DOHH2 (cell line): ENCODE results near the gene ATG4B.

Experiments
- H3F3A ChIP-seq: fragments of 200-600 bp; sonication (generic), shearing (Covaris generic); 2 replicates; pipeline ENCODE4 v1.6.0; 2016; ENCODE audit warnings: antibody characterized with exemption, mild to moderate bottlenecking; ENCODE audit not compliant: control insufficient read depth, insufficient read depth
- H3K27ac ChIP-seq: fragments of 200-600 bp; sonication (generic); 2 replicates; pipeline ENCODE4 v1.5.1; 2014; ENCODE audit warnings: low read depth, mild to moderate bottlenecking, low read length, moderate library complexity
- H3K27me3 ChIP-seq: fragments of 200-600 bp; sonication (generic); 2 replicates; pipeline ENCODE4 v1.6.1; 2014; ENCODE audit warnings: mild to moderate bottlenecking, low read length, mixed read lengths; ENCODE audit not compliant: control insufficient read depth
- H3K36me3 ChIP-seq: fragments of 200-600 bp; sonication (generic); 2 replicates; pipeline ENCODE4 v1.6.1; 2014; ENCODE audit warnings: mild to moderate bottlenecking, low read length, moderate library complexity, mixed read lengths; ENCODE audit not compliant: control insufficient read depth
- H3K4me1 ChIP-seq: fragments of 200-600 bp; sonication (generic); 2 replicates; pipeline ENCODE4 v1.6.1; 2014; ENCODE audit warnings: mild to moderate bottlenecking, low read length, mixed read lengths; ENCODE audit not compliant: control insufficient read depth
- H3K4me2 ChIP-seq: fragments of 200-600 bp; sonication (generic); 2 replicates; pipeline ENCODE4 v1.6.0; 2014; ENCODE audit warnings: mild to moderate bottlenecking, low read length, moderate library complexity
- H3K4me3 ChIP-seq: fragments of 200-600 bp; sonication (generic); 2 replicates; pipeline ENCODE4 v1.5.1; 2014; ENCODE audit warnings: mild to moderate bottlenecking, low read length, mixed read lengths
- H3K79me2 ChIP-seq: fragments of 200-600 bp; sonication (generic); 2 replicates; pipeline ENCODE4 v1.6.1; 2014; ENCODE audit warnings: mild to moderate bottlenecking, low read length, mixed read lengths; ENCODE audit not compliant: control insufficient read depth
- H3K9me2 ChIP-seq: fragments of 200-600 bp; sonication (generic); replicated peaks from 2 replicates; pipeline ENCODE4 v1.6.1; 2014; ENCODE audit warnings: mild to moderate bottlenecking, low read length, mixed read lengths; ENCODE audit not compliant: control insufficient read depth
- H3K9me3 ChIP-seq: fragments of 200-600 bp; sonication (generic); 2 replicates; pipeline ENCODE4 v1.6.1; 2014; ENCODE audit warnings: antibody characterized with exemption, low read length, mixed read lengths; ENCODE audit not compliant: control insufficient read depth, insufficient read depth
- H4K20me1 ChIP-seq: fragments of 200-600 bp; sonication (generic); 2 replicates; pipeline ENCODE4 v1.6.0; 2014; ENCODE audit warnings: low read depth, mild to moderate bottlenecking, antibody characterized with exemption, low read length, moderate library complexity; ENCODE audit not compliant: control insufficient read depth, insufficient read depth
- EZH2phosphoT487 ChIP-seq: fragments of 200-600 bp; sonication (generic); IDR thresholded peaks from 2 replicates; pipeline ENCODE4 v1.6.1; 2017; ENCODE audit warnings: borderline replicate concordance, mild to moderate bottlenecking, antibody characterized with exemption, low read length, moderate library complexity, mixed read lengths
- TF ChIP-seq, protein P1 (sequence below): fragments of 200-600 bp; sonication (generic); IDR thresholded peaks from one replicate; pipeline ENCODE4 v1.5.1; 2014; ENCODE audit warnings: antibody characterized with exemption, mild to moderate bottlenecking, low read depth, low read length; ENCODE audit not compliant: poor library complexity, severe bottlenecking

ATG4B gene

GRCh38 chr2:241722896-241723454 is 85.5 kb downstream of the ATG4B start:
- H3F3A ChIP-seq: no peaks in the 10 kb centered on the region
- H3K9me2 ChIP-seq: no peaks in the 10 kb centered on the region
- TF ChIP-seq, protein P1, sequence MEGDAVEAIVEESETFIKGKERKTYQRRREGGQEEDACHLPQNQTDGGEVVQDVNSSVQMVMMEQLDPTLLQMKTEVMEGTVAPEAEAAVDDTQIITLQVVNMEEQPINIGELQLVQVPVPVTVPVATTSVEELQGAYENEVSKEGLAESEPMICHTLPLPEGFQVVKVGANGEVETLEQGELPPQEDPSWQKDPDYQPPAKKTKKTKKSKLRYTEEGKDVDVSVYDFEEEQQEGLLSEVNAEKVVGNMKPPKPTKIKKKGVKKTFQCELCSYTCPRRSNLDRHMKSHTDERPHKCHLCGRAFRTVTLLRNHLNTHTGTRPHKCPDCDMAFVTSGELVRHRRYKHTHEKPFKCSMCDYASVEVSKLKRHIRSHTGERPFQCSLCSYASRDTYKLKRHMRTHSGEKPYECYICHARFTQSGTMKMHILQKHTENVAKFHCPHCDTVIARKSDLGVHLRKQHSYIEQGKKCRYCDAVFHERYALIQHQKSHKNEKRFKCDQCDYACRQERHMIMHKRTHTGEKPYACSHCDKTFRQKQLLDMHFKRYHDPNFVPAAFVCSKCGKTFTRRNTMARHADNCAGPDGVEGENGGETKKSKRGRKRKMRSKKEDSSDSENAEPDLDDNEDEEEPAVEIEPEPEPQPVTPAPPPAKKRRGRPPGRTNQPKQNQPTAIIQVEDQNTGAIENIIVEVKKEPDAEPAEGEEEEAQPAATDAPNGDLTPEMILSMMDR: no peak
- TF ChIP-seq EZH2phosphoT487: no peak
- peaks cover 68% of the 10 kb centered on the region for H3K36me3 ChIP-seq
- H3K79me2 ChIP-seq: no peaks in the 10 kb centered on the region
- H3K27ac ChIP-seq: no peak overlapping the region
- H3K4me1 ChIP-seq: no peaks in the 10 kb centered on the region
- H3K4me2 ChIP-seq: no peak overlapping the region
- no peak overlapping the region for H3K4me3 ChIP-seq
- H3K9me3 ChIP-seq: peaks cover 9% of the 10 kb centered on the region; the same call in 1 of the 2 replicates
- no peaks in the 10 kb centered on the region for H3K27me3 ChIP-seq
- H4K20me1 ChIP-seq: no peaks in the 10 kb centered on the region
